ENCODE measurements around the gene TMEM59. TPM values are rescaled to one million over a fixed set of nuclear protein-coding genes. Genes with fewer than 3 reads are reported as not detected.
"Not testable (repeated sequence)": the region's sequence is repeated elsewhere in the genome, so short reads cannot be mapped to it uniquely, and the experiment has no call there.

The TMEM59 gene
- total RNA-seq, 1 experiment from 2014 or later, result 121 TPM

DNA sequence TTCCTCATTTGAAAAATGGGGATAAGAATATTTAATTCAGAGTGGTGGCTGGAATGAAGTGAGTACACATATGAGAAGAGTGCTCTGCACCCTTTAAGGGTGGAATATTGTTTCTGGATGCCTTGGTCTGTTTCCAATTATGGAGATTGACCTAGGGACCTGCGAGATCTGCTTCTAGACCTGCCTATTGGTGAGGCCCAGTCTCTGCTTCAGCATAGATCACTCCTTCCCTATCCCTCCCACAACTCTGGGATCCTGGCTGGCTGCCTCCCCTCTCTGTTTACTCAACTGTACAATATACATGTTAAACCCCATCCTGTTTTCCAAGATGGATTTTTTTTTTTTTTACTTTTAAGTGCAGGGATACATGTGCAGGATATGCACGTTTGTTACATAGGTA lies 28.6 kb downstream of the TMEM59 start (continued):
- TF ChIP-seq, protein P1, sequence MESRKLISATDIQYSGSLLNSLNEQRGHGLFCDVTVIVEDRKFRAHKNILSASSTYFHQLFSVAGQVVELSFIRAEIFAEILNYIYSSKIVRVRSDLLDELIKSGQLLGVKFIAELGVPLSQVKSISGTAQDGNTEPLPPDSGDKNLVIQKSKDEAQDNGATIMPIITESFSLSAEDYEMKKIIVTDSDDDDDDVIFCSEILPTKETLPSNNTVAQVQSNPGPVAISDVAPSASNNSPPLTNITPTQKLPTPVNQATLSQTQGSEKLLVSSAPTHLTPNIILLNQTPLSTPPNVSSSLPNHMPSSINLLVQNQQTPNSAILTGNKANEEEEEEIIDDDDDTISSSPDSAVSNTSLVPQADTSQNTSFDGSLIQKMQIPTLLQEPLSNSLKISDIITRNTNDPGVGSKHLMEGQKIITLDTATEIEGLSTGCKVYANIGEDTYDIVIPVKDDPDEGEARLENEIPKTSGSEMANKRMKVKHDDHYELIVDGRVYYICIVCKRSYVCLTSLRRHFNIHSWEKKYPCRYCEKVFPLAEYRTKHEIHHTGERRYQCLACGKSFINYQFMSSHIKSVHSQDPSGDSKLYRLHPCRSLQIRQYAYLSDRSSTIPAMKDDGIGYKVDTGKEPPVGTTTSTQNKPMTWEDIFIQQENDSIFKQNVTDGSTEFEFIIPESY (IDR thresholded peaks at IDR 0.05; ENCODE audit: extremely low read depth, insufficient replicate concordance, low read length), result no peak
- TF ChIP-seq, protein P2, sequence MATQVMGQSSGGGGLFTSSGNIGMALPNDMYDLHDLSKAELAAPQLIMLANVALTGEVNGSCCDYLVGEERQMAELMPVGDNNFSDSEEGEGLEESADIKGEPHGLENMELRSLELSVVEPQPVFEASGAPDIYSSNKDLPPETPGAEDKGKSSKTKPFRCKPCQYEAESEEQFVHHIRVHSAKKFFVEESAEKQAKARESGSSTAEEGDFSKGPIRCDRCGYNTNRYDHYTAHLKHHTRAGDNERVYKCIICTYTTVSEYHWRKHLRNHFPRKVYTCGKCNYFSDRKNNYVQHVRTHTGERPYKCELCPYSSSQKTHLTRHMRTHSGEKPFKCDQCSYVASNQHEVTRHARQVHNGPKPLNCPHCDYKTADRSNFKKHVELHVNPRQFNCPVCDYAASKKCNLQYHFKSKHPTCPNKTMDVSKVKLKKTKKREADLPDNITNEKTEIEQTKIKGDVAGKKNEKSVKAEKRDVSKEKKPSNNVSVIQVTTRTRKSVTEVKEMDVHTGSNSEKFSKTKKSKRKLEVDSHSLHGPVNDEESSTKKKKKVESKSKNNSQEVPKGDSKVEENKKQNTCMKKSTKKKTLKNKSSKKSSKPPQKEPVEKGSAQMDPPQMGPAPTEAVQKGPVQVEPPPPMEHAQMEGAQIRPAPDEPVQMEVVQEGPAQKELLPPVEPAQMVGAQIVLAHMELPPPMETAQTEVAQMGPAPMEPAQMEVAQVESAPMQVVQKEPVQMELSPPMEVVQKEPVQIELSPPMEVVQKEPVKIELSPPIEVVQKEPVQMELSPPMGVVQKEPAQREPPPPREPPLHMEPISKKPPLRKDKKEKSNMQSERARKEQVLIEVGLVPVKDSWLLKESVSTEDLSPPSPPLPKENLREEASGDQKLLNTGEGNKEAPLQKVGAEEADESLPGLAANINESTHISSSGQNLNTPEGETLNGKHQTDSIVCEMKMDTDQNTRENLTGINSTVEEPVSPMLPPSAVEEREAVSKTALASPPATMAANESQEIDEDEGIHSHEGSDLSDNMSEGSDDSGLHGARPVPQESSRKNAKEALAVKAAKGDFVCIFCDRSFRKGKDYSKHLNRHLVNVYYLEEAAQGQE (IDR thresholded peaks at IDR 0.05; ENCODE audit: low read depth), result no peak
- TF ChIP-seq POLR2AphosphoS5 (IDR thresholded peaks at IDR 0.05; ENCODE audit: low read depth, low read length) (no peak), ZNF274 (IDR thresholded peaks at IDR 0.05; ENCODE audit: low read depth, low read length) (no peak)

DNA sequence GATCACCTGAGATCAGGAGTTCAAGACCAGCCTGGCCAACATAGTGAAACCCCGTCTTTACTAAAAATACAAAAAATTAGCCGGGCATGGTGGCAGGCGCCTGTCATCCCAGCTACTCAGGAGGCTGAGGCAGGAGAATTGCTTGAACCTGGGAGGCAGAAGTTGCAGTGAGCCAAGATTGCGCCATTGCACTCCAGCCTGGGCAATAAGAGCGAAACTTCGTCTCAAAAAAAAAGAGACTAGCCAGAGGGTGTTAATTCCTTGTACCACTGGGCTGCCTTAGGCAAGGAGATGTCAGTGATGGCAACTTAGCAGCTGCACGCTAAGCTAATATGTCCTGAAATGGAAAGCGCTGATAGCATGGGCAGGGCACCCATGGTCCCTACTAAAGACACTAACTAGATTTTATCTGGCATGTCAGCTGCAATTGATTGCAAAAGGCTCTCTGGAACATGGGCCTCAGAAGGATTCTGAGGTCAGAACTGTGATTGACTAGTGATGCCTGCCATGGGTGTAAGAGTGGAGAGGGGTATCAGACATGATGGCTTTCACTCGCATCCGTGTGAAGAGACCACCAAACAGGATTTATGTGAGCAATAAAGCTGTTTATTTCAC lies 33.3 kb downstream of the TMEM59 start:
- DNase-seq (ENCODE audit: low read depth, low spot score); H2AFZ ChIP-seq (ENCODE audit: low read depth, low read length, poor library complexity, severe bottlenecking); ATAC-seq; BruUV-seq (replicated peaks); H3K9me2 ChIP-seq (ENCODE audit: insufficient read depth); CTCF ChIA-PET; H3K79me2 ChIP-seq (ENCODE audit: insufficient read depth, low read length); RAD21 ChIA-PET (ENCODE audit: low non-redundant PET in 1 of 2, low total read pairs in 2 of 2, uncharacterized antibody in 2 of 2, unreplicated experiment in 2 of 2); H3K9me3 ChIP-seq (ENCODE audit: control insufficient read depth in 1 of 2, insufficient read depth in 1 of 2, low read depth in 1 of 2, low read length in 2 of 2); intact Hi-C loops (cut with micrococcal nuclease); H3K36me3 ChIP-seq (ENCODE audit: control insufficient read depth in 1 of 2, insufficient read depth in 2 of 2, low read length in 2 of 2); H3K27ac ChIP-seq (ENCODE audit: low read depth, low read length); H3K27me3 ChIP-seq (ENCODE audit: insufficient read depth, low read length); H3K4me3 ChIP-seq (replicated peaks in 1 of 2; ENCODE audit: low read depth in 1 of 2, low read length in 2 of 2); POLR2A ChIA-PET; H3K9ac ChIP-seq (ENCODE audit: low read length); H3K4me2 ChIP-seq (ENCODE audit: low read length); H4K20me1 ChIP-seq (ENCODE audit: insufficient read depth): not testable (repeated sequence)
- peaks cover 36 to 38% of the 10 kb centered on the region in 2 experiments for H3K4me1 ChIP-seq (ENCODE audit: control insufficient read depth in 1 of 2, insufficient read depth in 2 of 2, low read length in 2 of 2)
